Colon (tissue), 2 donors: ENCODE measurements around the gene SLC9A9.

Experiments
- FAIRE-seq: peaks from 2 replicates; lab custom pipeline; 2012; peaks lifted over from hg19 to GRCh38; lab: Jason Lieb, UNC
- donor health status: control.
- donor health status: control.

SLC9A9 gene

GRCh38 chr3:143314251-143315093 is 533.8 kb downstream of the SLC9A9 start:
- FAIRE-seq, result no peak

GRCh38 chr3:143313893-143314188 is 534.4 kb downstream of the SLC9A9 start:
- no peak for FAIRE-seq

GRCh38 chr3:143313025-143313892 is 535.0 kb downstream of the SLC9A9 start:
- FAIRE-seq, result no peak

GRCh38 chr3:143311096-143311495 is 537.2 kb downstream of the SLC9A9 start:
- no peak for FAIRE-seq

- FAIRE-seq, result no peak
These were observed 538.6 kb downstream of the SLC9A9 start for GRCh38 chr3:143309705-143310104.

- no peak for FAIRE-seq
These were observed 540.6 kb downstream of the SLC9A9 start for GRCh38 chr3:143307613-143308183.

- FAIRE-seq, result no peak
These were observed 541.9 kb downstream of the SLC9A9 start for GRCh38 chr3:143306407-143306806.

- FAIRE-seq, result no peak
These were observed 545.6 kb downstream of the SLC9A9 start for GRCh38 chr3:143302638-143303171.

- FAIRE-seq, result no peak
These were observed 547.0 kb downstream of the SLC9A9 start for GRCh38 chr3:143301031-143301901.

GRCh38 chr3:143298886-143299535 is 549.3 kb downstream of the SLC9A9 start:
- no peak for FAIRE-seq

GRCh38 chr3:143298380-143298779 is 549.9 kb downstream of the SLC9A9 start:
- FAIRE-seq, result no peak

- FAIRE-seq, result no peak
These were observed 552.8 kb downstream of the SLC9A9 start for GRCh38 chr3:143295201-143296080.

GRCh38 chr3:143294188-143294587 is 554.1 kb downstream of the SLC9A9 start:
- FAIRE-seq, result no peak

- no peak for FAIRE-seq
These were observed 556.3 kb downstream of the SLC9A9 start for GRCh38 chr3:143291836-143292447.

- FAIRE-seq, result no peak
These were observed 559.3 kb downstream of the SLC9A9 start for GRCh38 chr3:143288944-143289343.

- FAIRE-seq, result no peak
These were observed 560.9 kb downstream of the SLC9A9 start for GRCh38 chr3:143287403-143287802.

- no peak for FAIRE-seq
These were observed 561.8 kb downstream of the SLC9A9 start for GRCh38 chr3:143286392-143287010.

GRCh38 chr3:143283432-143284128 is 564.7 kb downstream of the SLC9A9 start:
- FAIRE-seq, result no peak

- FAIRE-seq, result no peak
These were observed 567.3 kb downstream of the SLC9A9 start for GRCh38 chr3:143280984-143281383.
